ENCODE results near the gene GDPD3. TPM values are rescaled to one million over a fixed set of nuclear protein-coding genes. Genes with fewer than 3 reads are reported as not detected.

Gene GDPD3
- total and polyA plus RNA-seq, 2 of the 13 experiments (the other 11 are each of a cell fraction or from before 2014, with no cell fraction given), result 18.7 to 20.6 TPM

GRCh38 chr16:30075503-30076275 lies 37.6 kb downstream of the GDPD3 start, which contains the start of gene PPP4C (continued):
- 0 out of 2 replicates have a peak, but pooled peaks have one; percentile 24 for TF ChIP-seq CBFB (CRISPR knock-in tag; IDR thresholded peaks at IDR 0.05)
- no peak for TF ChIP-seq ZNF672 (CRISPR knock-in tag; IDR thresholded peaks at IDR 0.05)
- no peak for TF ChIP-seq ZNF7 (CRISPR knock-in tag; IDR thresholded peaks at IDR 0.05)
- peak; percentile 64; the same call in 1 of the 2 replicates for TF ChIP-seq ERF (CRISPR knock-in tag; IDR thresholded peaks at IDR 0.05)
- TF ChIP-seq ARNTL (CRISPR knock-in tag; IDR thresholded peaks at IDR 0.05), result no peak; the same call in 1 of the 2 replicates
- TF ChIP-seq ZNF460 (CRISPR knock-in tag; IDR thresholded peaks at IDR 0.05; ENCODE audit: borderline replicate concordance), result no peak; the same call in none of the 2 replicates
- peak; percentile 50; the same call in 1 of the 2 replicates for TF ChIP-seq HIVEP1 (CRISPR knock-in tag; IDR thresholded peaks at IDR 0.05)
- TF ChIP-seq ZNF713 (CRISPR knock-in tag; IDR thresholded peaks at IDR 0.05), result no peak
- TF ChIP-seq ZNF275 (CRISPR knock-in tag; IDR thresholded peaks at IDR 0.05; ENCODE audit: borderline replicate concordance), result no peak; the same call in 1 of the 2 replicates
- no peak for TF ChIP-seq ZNF160 (CRISPR knock-in tag; IDR thresholded peaks at IDR 0.05)
- no peak for TF ChIP-seq BRCA1 (CRISPR knock-in tag; IDR thresholded peaks at IDR 0.05)
- TF ChIP-seq ZNF510 (CRISPR knock-in tag; IDR thresholded peaks at IDR 0.05; ENCODE audit: low read depth), result no peak
- peak; percentile 77; the same call in 1 of the 2 replicates for TF ChIP-seq ZBTB38 (CRISPR knock-in tag; IDR thresholded peaks at IDR 0.05)
- TF ChIP-seq RELA (CRISPR knock-in tag; IDR thresholded peaks at IDR 0.05), result no peak
- no peak for TF ChIP-seq RFX1 (IDR thresholded peaks at IDR 0.05)
- peak; percentile 62; the same call in 1 of the 2 replicates for TF ChIP-seq ETV6 (CRISPR knock-in tag; conservative IDR thresholded peaks at IDR 0.05)
- no peak for TF ChIP-seq RFX5 (IDR thresholded peaks at IDR 0.05; ENCODE audit: low read depth, low read length)
- TF ChIP-seq SOX5 (CRISPR knock-in tag; IDR thresholded peaks at IDR 0.05; ENCODE audit: borderline replicate concordance), result no peak
- 0 out of 2 replicates have a peak, but pooled peaks have one; percentile 26 for TF ChIP-seq ZNF646 (CRISPR knock-in tag; IDR thresholded peaks at IDR 0.05)
- TF ChIP-seq MAFG (CRISPR knock-in tag; IDR thresholded peaks at IDR 0.05), result no peak

Data from HepG2 (cell line).